ENCODE data around the gene RANBP1. TPM values are rescaled to one million over a fixed set of nuclear protein-coding genes. Genes with fewer than 3 reads are reported as not detected.

Gene RANBP1
- total and polyA plus RNA-seq, 9 of the 15 experiments (the other 6 are each of a cell fraction or from before 2014, with no cell fraction given) = 162 to 2,891 (median 1,289) TPM

GRCh38 chr22:20111045-20111688 lies 4.7 kb upstream of the RANBP1 start (continued):
- TF ChIP-seq ARID3A (IDR thresholded peaks at IDR 0.05; ENCODE audit: borderline replicate concordance, low read depth, low read length) (no peak), PTBP1 (IDR thresholded peaks at IDR 0.05; ENCODE audit: low read depth, low read length) (peak; percentile 83; the same call in 1 of the 2 replicates), SIRT6 (IDR thresholded peaks at IDR 0.05; ENCODE audit: low read depth, low read length) (peak; percentile 80), ZNF583 (CRISPR knock-in tag; IDR thresholded peaks at IDR 0.05) (no peak), THRB (CRISPR knock-in tag; conservative IDR thresholded peaks at IDR 0.05) (peak; percentile 90), ZNF707 (CRISPR knock-in tag; conservative IDR thresholded peaks at IDR 0.05) (no peak), POLR2G (IDR thresholded peaks at IDR 0.05; ENCODE audit: low read depth, low read length) (peak; percentile 79), MXD1 (CRISPR knock-in tag; IDR thresholded peaks at IDR 0.05; ENCODE audit: borderline replicate concordance, poor library complexity, severe bottlenecking) (peak; percentile 6), KLF1 (tag; IDR thresholded peaks at IDR 0.05) (no peak), CSDE1 (IDR thresholded peaks at IDR 0.05) (no peak), XRCC3 (IDR thresholded peaks at IDR 0.05) (no peak), ZNF197 (CRISPR knock-in tag; IDR thresholded peaks at IDR 0.05; ENCODE audit: low read depth) (no peak), MITF (IDR thresholded peaks at IDR 0.05) (no peak), SAFB2 (IDR thresholded peaks at IDR 0.05; ENCODE audit: borderline replicate concordance, low read depth, low read length, severe bottlenecking) (no peak), CBX3 (IDR thresholded peaks at IDR 0.05; ENCODE audit: borderline replicate concordance in 1 of 2, low read length in 2 of 2) (no peak; a peak in 1 of 3 replicates), RUNX1 (IDR thresholded peaks at IDR 0.05; ENCODE audit: low read depth) (no peak), ZNF280B (CRISPR knock-in tag; IDR thresholded peaks at IDR 0.05) (no peak), STAG1 (CRISPR knock-in tag; IDR thresholded peaks at IDR 0.05; ENCODE audit: borderline replicate concordance) (no peak), NFATC3 (IDR thresholded peaks at IDR 0.05) (peak; percentile 79; the same call in 1 of the 2 replicates), NR2C1 (IDR thresholded peaks at IDR 0.05) (no peak), NR2C1 (tag; IDR thresholded peaks at IDR 0.05) (no peak), CREB1 (IDR thresholded peaks at IDR 0.05) (0 out of 2 replicates have a peak, but pooled peaks have one; percentile 22), CREB1 (CRISPR knock-in tag; IDR thresholded peaks at IDR 0.05) (no peak), GABPB2 (CRISPR knock-in tag; conservative IDR thresholded peaks at IDR 0.05) (peak; percentile 6; the same call in 1 of the 2 replicates)

All from K562 (cell line).